Hepatocyte (in vitro differentiated cells): ENCODE results near the gene ACTR6. TPM values are rescaled to one million over a fixed set of nuclear protein-coding genes. Genes with fewer than 3 reads are reported as not detected.
"Not testable (repeated sequence)": the region's sequence is repeated elsewhere in the genome, so short reads cannot be mapped to it uniquely, and the experiment has no call there.

Experiments
- DNase-seq: peaks from one replicate; pipeline ENCODE4 v3.0.0-alpha.2; 2016; ENCODE audit warnings: low spot score
- H2AFZ ChIP-seq: fragments of 200-600 bp; sonication (generic); 2 replicates; pipeline ENCODE4 v1.6.0; 2016; ENCODE audit warnings: antibody characterized with exemption, mild to moderate bottlenecking
- H3K27ac ChIP-seq: fragments of 200-600 bp; sonication (generic); 2 replicates; pipeline ENCODE4 v1.5.1; 2016; ENCODE audit warnings: mild to moderate bottlenecking
- H3K27me3 ChIP-seq: fragments of 200-600 bp; sonication (generic); 2 replicates; pipeline ENCODE4 v1.6.1; 2016
- H3K36me3 ChIP-seq: fragments of 200-600 bp; sonication (generic); replicated peaks from 2 replicates; pipeline ENCODE4 v1.5.1; 2016; ENCODE audit warnings: low read depth; ENCODE audit not compliant: insufficient read depth
- H3K4me1 ChIP-seq: fragments of 200-600 bp; sonication (generic); 2 replicates; pipeline ENCODE4 v1.5.1; 2016; ENCODE audit warnings: mild to moderate bottlenecking, moderate library complexity; ENCODE audit not compliant: insufficient read depth
- H3K4me2 ChIP-seq: fragments of 200-600 bp; sonication (generic); 2 replicates; pipeline ENCODE4 v1.6.0; 2016
- H3K4me3 ChIP-seq: fragments of 200-600 bp; sonication (generic); 2 replicates; pipeline ENCODE4 v1.5.1; 2016; ENCODE audit warnings: mild to moderate bottlenecking
- H3K79me2 ChIP-seq: fragments of 200-600 bp; sonication (generic); 2 replicates; pipeline ENCODE4 v1.6.0; 2017; ENCODE audit warnings: mild to moderate bottlenecking
- H3K9me2 ChIP-seq: fragments of 200-600 bp; sonication (generic); replicated peaks from 2 replicates; pipeline ENCODE4 v1.6.0; 2017; ENCODE audit warnings: mild to moderate bottlenecking; ENCODE audit not compliant: insufficient read depth
- H3K9me3 ChIP-seq: fragments of 200-600 bp; sonication (generic); 2 replicates; pipeline ENCODE4 v1.5.1; 2016; ENCODE audit warnings: low read depth, mild to moderate bottlenecking
- H4K20me1 ChIP-seq: fragments of 200-600 bp; sonication (generic); 2 replicates; pipeline ENCODE4 v1.6.0; 2016; ENCODE audit warnings: mild to moderate bottlenecking; ENCODE audit not compliant: insufficient read depth, poor library complexity, severe bottlenecking
- CTCF ChIP-seq: fragments of 200-600 bp; sonication (generic); IDR thresholded peaks from 2 replicates; pipeline ENCODE4 v1.5.1; 2016; ENCODE audit warnings: antibody characterized with exemption, mild to moderate bottlenecking; ENCODE audit not compliant: poor library complexity
- EZH2 ChIP-seq: fragments of 200-600 bp; sonication (generic); IDR thresholded peaks from 2 replicates; pipeline ENCODE4 v1.6.1; 2016; ENCODE audit warnings: antibody characterized with exemption, mild to moderate bottlenecking, borderline replicate concordance
- EZH2phosphoT487 ChIP-seq: fragments of 200-600 bp; sonication (generic); IDR thresholded peaks from one replicate; pipeline ENCODE4 v1.6.1; 2018; ENCODE audit warnings: antibody characterized with exemption, mild to moderate bottlenecking, low read depth, moderate library complexity; ENCODE audit not compliant: unreplicated experiment, severe bottlenecking
- WGBS: methylation state at CpG from one replicate; pipeline ENCODE4 v1.1.6; 2016; ENCODE audit warnings: low lambda C conversion rate; ENCODE audit errors: missing lambda C conversion rate; 5-methylcytosine and 5-hydroxymethylcytosine counted together
- polyA plus RNA-seq: library from polyadenylated mRNA; unstranded; fragments of >200 nt; fragmentation: Nextera tagmentation; extraction: Ambion mirVana; gene quantifications from 2 replicates; pipeline ENCODE4 v1.2.1, GENCODE V29; 2016
- total RNA-seq: library from RNA; depleted of rRNA; stranded (reverse); fragments of >200 nt; gene quantifications from 2 replicates; pipeline ENCODE4 v1.2.3, GENCODE V29; 2014

The ACTR6 gene
- total and polyA plus RNA-seq, 2 experiments from 2014 or later: 18.0 to 38.0 TPM

GRCh38 chr12:100254876-100255275 is 54.3 kb downstream of the ACTR6 start:
- Histone ChIP-seq H3K27ac (no peak overlapping the region), H3K79me2 (no peaks in the 10 kb centered on the region), H3K4me1 (peaks cover 7% of the 10 kb centered on the region), H3K4me2 (no peak overlapping the region), H4K20me1 (no peaks in the 10 kb centered on the region), H3K27me3 (no peaks in the 10 kb centered on the region), H2AFZ (no peak overlapping the region), H3K9me2 (no peaks in the 10 kb centered on the region), H3K4me3 (no peak overlapping the region), H3K36me3 (no peaks in the 10 kb centered on the region), H3K9me3 (no peaks in the 10 kb centered on the region)
- DNase-seq: no peak
- TF ChIP-seq EZH2phosphoT487: no peak
- no peak for TF ChIP-seq EZH2
- TF ChIP-seq CTCF: no peak
- WGBS: 87% methylated on average over 1 of the region's 1 CpG

GRCh38 chr12:100258127-100258526 is 57.5 kb downstream of the ACTR6 start:
- WGBS: 86% methylated on average over 1 of the region's 1 CpG
- DNase-seq: no peak
- Histone ChIP-seq H3K4me3 (no peak overlapping the region), H3K27me3 (no peaks in the 10 kb centered on the region), H3K9me3 (no peaks in the 10 kb centered on the region), H4K20me1 (no peaks in the 10 kb centered on the region), H3K4me2 (no peak overlapping the region), H3K9me2 (no peaks in the 10 kb centered on the region), H3K79me2 (no peaks in the 10 kb centered on the region), H3K4me1 (no peaks in the 10 kb centered on the region), H2AFZ (no peak overlapping the region), H3K36me3 (no peaks in the 10 kb centered on the region), H3K27ac (no peak overlapping the region)
- TF ChIP-seq EZH2phosphoT487 (no peak), EZH2 (no peak), CTCF (no peak)

- Histone ChIP-seq H3K36me3 (no peaks in the 10 kb centered on the region), H3K4me3 (no peak overlapping the region), H2AFZ (no peak overlapping the region), H3K27me3 (no peaks in the 10 kb centered on the region), H3K79me2 (peaks cover 6% of the 10 kb centered on the region), H3K4me2 (no peak overlapping the region), H4K20me1 (no peaks in the 10 kb centered on the region), H3K27ac (no peak overlapping the region), H3K4me1 (no peaks in the 10 kb centered on the region), H3K9me2 (no peaks in the 10 kb centered on the region), H3K9me3 (no peaks in the 10 kb centered on the region)
- WGBS: 96% methylated on average over 5 of the region's 5 CpGs
- no peak for DNase-seq
- TF ChIP-seq CTCF (no peak), EZH2phosphoT487 (no peak), EZH2 (no peak)
These were observed 62.5 kb downstream of the ACTR6 start for GRCh38 chr12:100263131-100263530.

- Histone ChIP-seq H3K4me1 (peaks cover 12% of the 10 kb centered on the region), H3K79me2 (peaks cover 25% of the 10 kb centered on the region), H4K20me1 (peaks cover 18% of the 10 kb centered on the region)
- DNase-seq, H3K27ac ChIP-seq, H3K9me3 ChIP-seq, H3K36me3 ChIP-seq, H3K27me3 ChIP-seq, H2AFZ ChIP-seq, H3K9me2 ChIP-seq, H3K4me3 ChIP-seq, H3K4me2 ChIP-seq: not testable (repeated sequence)
- 98% methylated on average over 5 of the region's 5 CpGs for WGBS
These were observed 64.5 kb downstream of the ACTR6 start for GRCh38 chr12:100265107-100265506.
